Endothelial cell of umbilical vein (primary cell): ENCODE data around the gene HTT. TPM values are rescaled to one million over a fixed set of nuclear protein-coding genes. Genes with fewer than 3 reads are reported as not detected.

ENCODE experiments used
- BruUV-seq: library from RNA; stranded (reverse); fragments of 400-500 nt; replicated peaks from 2 replicates; lab custom pipeline; 2021; lab: Mats Ljungman, UMichigan
- CTCF ChIA-PET: fragments of 300-600, 350-600 bp; sonication (Branson Sonifier 250); formaldehyde crosslinking; loops from one replicate; lab custom pipeline; 2021; ENCODE audit warnings: antibody characterized with exemption, inconsistent platforms; lab: Charles Lee
- POLR2A ChIA-PET: fragments of 300-600, 350-600 bp; sonication (Branson Sonifier 250); formaldehyde crosslinking; loops from one replicate; lab custom pipeline; 2021; ENCODE audit warnings: antibody characterized with exemption, inconsistent platforms; lab: Charles Lee
- DNase-seq: peaks from one replicate; pipeline ENCODE4 v3.0.0-alpha.2; 2011; ENCODE audit warnings: low read depth, low spot score
- FAIRE-seq: peaks from 2 replicates; lab custom pipeline; 2011; peaks lifted over from hg19 to GRCh38; lab: Jason Lieb, UNC
- H2AFZ ChIP-seq: 2 replicates; pipeline ENCODE4 v1.6.0; 2012; ENCODE audit warnings: low read depth, low read length, control low read depth, inconsistent platforms
- H3K27ac ChIP-seq: 2 replicates; pipeline ENCODE4 v1.5.1; 2011; ENCODE audit warnings: low read depth, mild to moderate bottlenecking, control low read depth, low read length, moderate library complexity; ENCODE audit not compliant: insufficient read depth
- H3K27me3 ChIP-seq, 2 experiments: 2 replicates each; pipeline versions ENCODE4 v1.6.0 to v1.6.1; 2011; ENCODE audit warnings: low read length in 2 of 2, mixed read lengths in 1 of 2; ENCODE audit not compliant: control insufficient read depth in 2 of 2, insufficient read depth in 2 of 2
- H3K36me3 ChIP-seq, 2 experiments: 2 replicates in 1 of 2; 3 replicates in 1 of 2; pipeline ENCODE4 v1.5.1; 2011; ENCODE audit warnings: low read length in 2 of 2, mild to moderate bottlenecking in 1 of 2, moderate library complexity in 1 of 2; ENCODE audit not compliant: control insufficient read depth in 2 of 2, insufficient read depth in 2 of 2; ENCODE audit errors: extremely low read depth in 1 of 2
- H3K4me1 ChIP-seq: 3 replicates; pipeline ENCODE4 v1.5.1; 2011; ENCODE audit warnings: mild to moderate bottlenecking, low read length; ENCODE audit not compliant: control insufficient read depth, insufficient read depth; ENCODE audit errors: extremely low read depth
- H3K4me2 ChIP-seq: 2 replicates; pipeline ENCODE4 v1.6.1; 2011; ENCODE audit warnings: low read length, control low read depth, mixed read lengths; ENCODE audit not compliant: insufficient read depth
- H3K4me3 ChIP-seq, 3 experiments: fragments of 200-600 bp in 1 of 3; sonication (generic), shearing (Covaris generic) in 1 of 3; replicated peaks in 1 of 3; 2 replicates each; pipeline ENCODE4 v1.5.1; 2011 to 2016; ENCODE audit warnings: control low read depth in 3 of 3, low read length in 3 of 3, mild to moderate bottlenecking in 2 of 3, inconsistent platforms in 1 of 3, low read depth in 1 of 3, moderate library complexity in 1 of 3; ENCODE audit not compliant: insufficient read depth in 1 of 3
- H3K79me2 ChIP-seq: 2 replicates; pipeline ENCODE4 v1.6.0; 2012; ENCODE audit warnings: low read length, inconsistent platforms; ENCODE audit not compliant: control insufficient read depth, insufficient read depth
- H3K9ac ChIP-seq: replicated peaks from 2 replicates; pipeline ENCODE3; 2011; ENCODE audit warnings: low read length, control low read depth; ENCODE audit not compliant: insufficient read depth; ENCODE audit errors: extremely low read depth
- H3K9me1 ChIP-seq: replicated peaks from 3 replicates; pipeline ENCODE4 v1.6.0; 2011; ENCODE audit warnings: mild to moderate bottlenecking, low read length; ENCODE audit not compliant: control insufficient read depth, insufficient read depth; ENCODE audit errors: extremely low read depth
- H3K9me3 ChIP-seq: replicated peaks from 2 replicates; pipeline ENCODE4 v1.5.1; 2012; ENCODE audit warnings: low read length, inconsistent platforms; ENCODE audit not compliant: control insufficient read depth, insufficient read depth
- H4K20me1 ChIP-seq: replicated peaks from 2 replicates; pipeline ENCODE3; 2011; ENCODE audit warnings: mild to moderate bottlenecking, low read length; ENCODE audit not compliant: control insufficient read depth, insufficient read depth; ENCODE audit errors: extremely low read depth
- EZH2 ChIP-seq: IDR thresholded peaks from 2 replicates; pipeline ENCODE4 v1.6.1; 2012; ENCODE audit warnings: borderline replicate concordance, low read depth, mild to moderate bottlenecking, moderate library complexity, low read length, inconsistent platforms; ENCODE audit not compliant: severe bottlenecking
- FOS ChIP-seq: IDR thresholded peaks from 2 replicates; pipeline ENCODE4 v1.6.1; 2011; ENCODE audit warnings: mild to moderate bottlenecking, low read length, moderate library complexity, borderline replicate concordance; ENCODE audit not compliant: insufficient read depth
- GATA2 ChIP-seq: IDR thresholded peaks from 2 replicates; pipeline ENCODE4 v1.7.0; 2011; ENCODE audit warnings: low read depth, mild to moderate bottlenecking, moderate library complexity, mixed read lengths, low read length; ENCODE audit not compliant: insufficient read length, insufficient read depth
- JUN ChIP-seq: IDR thresholded peaks from 2 replicates; pipeline ENCODE4 v1.6.1; 2011; ENCODE audit warnings: borderline replicate concordance, low read depth; ENCODE audit not compliant: insufficient read length, insufficient read depth
- MAX ChIP-seq: IDR thresholded peaks from 2 replicates; pipeline ENCODE4 v1.6.1; 2011; ENCODE audit not compliant: insufficient read depth, insufficient read length
- MYC ChIP-seq: IDR thresholded peaks from one replicate; pipeline ENCODE4 v1.6.1; 2011; ENCODE audit warnings: mild to moderate bottlenecking, low read depth, low read length
- POLR2A ChIP-seq: IDR thresholded peaks from 2 replicates; pipeline ENCODE4 v1.6.1; 2012; ENCODE audit warnings: low read depth, mild to moderate bottlenecking, control low read depth, low read length
- POLR2AphosphoS5 ChIP-seq: IDR thresholded peaks from 2 replicates; pipeline ENCODE4 v1.6.1; 2012; ENCODE audit warnings: low read depth, mild to moderate bottlenecking, control low read depth, low read length, moderate library complexity; ENCODE audit not compliant: insufficient read depth
- dilution Hi-C: fragments of 300-500 bp; cut with MboI; formaldehyde crosslinking; loops from one replicate; pipeline ENCODE4 v1.15.0; 2019; ENCODE audit warnings: low sequenced_read_pairs; ENCODE audit not compliant: extremely low pct_ligation_motif_present
- intact Hi-C: fragments of 100-400 bp; cut with micrococcal nuclease; formaldehyde crosslinking; loops from one replicate; pipeline ENCODE4 v1.10.0; 2022
- polyA plus RNA-seq, 4 experiments: library from polyadenylated mRNA; depleted of rRNA in 3 of 4; stranded (reverse) in 3 of 4; unstranded in 1 of 4; fragments of >200 nt; gene quantifications; 2 replicates each; pipeline versions ENCODE4 v1.2.1 to v1.2.3, GENCODE V29; 2011 to 2012; ENCODE audit warnings: missing spikeins in 1 of 4
- total RNA-seq: library from RNA; stranded (reverse); gene quantifications from 2 replicates; pipeline ENCODE4 v1.2.3, GENCODE V29; 2021
- TF ChIP-seq, protein P1 (sequence below), 2 donors: IDR thresholded peaks; 1 replicate in 1 of 2; 2 replicates in 1 of 2; pipeline ENCODE4 v1.5.1; 2011; ENCODE audit warnings: low read length in 2 of 2, mild to moderate bottlenecking in 2 of 2, moderate library complexity in 2 of 2, control low read depth in 1 of 2, inconsistent platforms in 1 of 2, low read depth in 1 of 2; ENCODE audit not compliant: insufficient read depth in 1 of 2; ENCODE audit errors: extremely low read depth in 1 of 2

HTT gene
- total and polyA plus RNA-seq, 2 donors (not counting 3 experiments of a cell fraction or from before 2014, with no cell fraction given), result 15.7 to 61.2 TPM

DNA sequence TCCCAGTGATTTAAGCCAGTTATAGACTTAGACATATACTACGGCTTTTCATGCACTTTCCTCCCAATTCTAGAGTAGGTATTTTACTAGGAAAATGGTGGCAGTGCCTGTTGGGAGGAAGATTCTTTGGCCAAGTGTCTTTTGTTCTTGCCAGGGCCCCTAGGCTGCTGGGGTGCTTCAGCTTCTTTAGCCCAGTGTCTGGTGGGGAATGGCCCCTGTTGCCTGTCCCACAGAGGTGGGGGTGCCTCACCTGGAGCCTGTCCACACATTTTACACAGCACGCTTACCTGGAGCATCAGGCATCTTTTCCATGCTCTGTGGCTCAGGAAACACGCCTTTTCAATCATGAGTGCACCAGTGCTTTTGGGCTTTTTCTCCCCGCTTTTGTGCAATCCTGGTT lies 141.3 kb downstream of the HTT start:
- Histone ChIP-seq H4K20me1 (no peaks in the 10 kb centered on the region), H3K79me2 (no peaks in the 10 kb centered on the region), H2AFZ (no peak overlapping the region), H3K4me1 (no peaks in the 10 kb centered on the region), H3K36me3 (peaks cover 8 to 48% of the 10 kb centered on the region in 2 experiments), H3K27me3 (no peaks in the 10 kb centered on the region), H3K9me3 (no peaks in the 10 kb centered on the region), H3K4me3 (no peak overlapping the region), H3K27ac (no peak overlapping the region), H3K9me1 (no peaks in the 10 kb centered on the region), H3K4me2 (no peak overlapping the region), H3K9ac (no peak overlapping the region)
- POLR2A ChIA-PET, result no interaction called here
- dilution Hi-C loops (no loop called here), intact Hi-C loops (no loop called here)
- no TSS peak for BruUV-seq
- TF ChIP-seq POLR2AphosphoS5 (no peak), EZH2 (no peak), MAX (no peak), MYC (no peak), JUN (no peak)
- DNase-seq (no peak), FAIRE-seq (no peak)
- CTCF ChIA-PET, result no interaction called here

- Histone ChIP-seq H3K9ac (no peak overlapping the region), H3K9me1 (no peaks in the 10 kb centered on the region), H3K36me3 (peaks cover 11 to 54% of the 10 kb centered on the region in 2 experiments), H3K9me3 (no peaks in the 10 kb centered on the region), H4K20me1 (no peaks in the 10 kb centered on the region), H2AFZ (no peak overlapping the region), H3K4me1 (no peaks in the 10 kb centered on the region), H3K4me2 (no peak overlapping the region), H3K27ac (no peak overlapping the region), H3K27me3 (no peaks in the 10 kb centered on the region), H3K4me3 (no peak overlapping the region), H3K79me2 (no peaks in the 10 kb centered on the region)
- no peak for FAIRE-seq
- ChIA-PET CTCF (no interaction called here), POLR2A (no interaction called here)
- dilution Hi-C loops, result no loop called here
- intact Hi-C loops, result no loop called here
- TF ChIP-seq JUN (no peak), MAX (no peak), POLR2AphosphoS5 (no peak), GATA2 (no peak), EZH2 (no peak), MYC (no peak), POLR2A (no peak), FOS (no peak)
- TF ChIP-seq, protein P1, sequence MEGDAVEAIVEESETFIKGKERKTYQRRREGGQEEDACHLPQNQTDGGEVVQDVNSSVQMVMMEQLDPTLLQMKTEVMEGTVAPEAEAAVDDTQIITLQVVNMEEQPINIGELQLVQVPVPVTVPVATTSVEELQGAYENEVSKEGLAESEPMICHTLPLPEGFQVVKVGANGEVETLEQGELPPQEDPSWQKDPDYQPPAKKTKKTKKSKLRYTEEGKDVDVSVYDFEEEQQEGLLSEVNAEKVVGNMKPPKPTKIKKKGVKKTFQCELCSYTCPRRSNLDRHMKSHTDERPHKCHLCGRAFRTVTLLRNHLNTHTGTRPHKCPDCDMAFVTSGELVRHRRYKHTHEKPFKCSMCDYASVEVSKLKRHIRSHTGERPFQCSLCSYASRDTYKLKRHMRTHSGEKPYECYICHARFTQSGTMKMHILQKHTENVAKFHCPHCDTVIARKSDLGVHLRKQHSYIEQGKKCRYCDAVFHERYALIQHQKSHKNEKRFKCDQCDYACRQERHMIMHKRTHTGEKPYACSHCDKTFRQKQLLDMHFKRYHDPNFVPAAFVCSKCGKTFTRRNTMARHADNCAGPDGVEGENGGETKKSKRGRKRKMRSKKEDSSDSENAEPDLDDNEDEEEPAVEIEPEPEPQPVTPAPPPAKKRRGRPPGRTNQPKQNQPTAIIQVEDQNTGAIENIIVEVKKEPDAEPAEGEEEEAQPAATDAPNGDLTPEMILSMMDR (IDR thresholded peaks at IDR 0.05; ENCODE audit: extremely low read depth in 1 of 2, insufficient read depth in 1 of 2, low read depth in 1 of 2, low read length in 2 of 2), result no peak
- no TSS peak for BruUV-seq
- DNase-seq, result no peak
These were observed 142.8 kb downstream of the HTT start for GRCh38 chr4:3217266-3217665.
